GM06990 (cell line): ENCODE measurements around the gene SGTA.

ENCODE experiments used
- DNase-seq: peaks from one replicate; pipeline ENCODE4 v3.0.0-alpha.2; 2011; ENCODE audit not compliant: insufficient read length; ENCODE audit errors: extremely low read depth
- H3K27me3 ChIP-seq: replicated peaks from 2 replicates; pipeline ENCODE4 v1.6.0; 2011; ENCODE audit warnings: low read length; ENCODE audit not compliant: control insufficient read depth, insufficient read depth
- H3K36me3 ChIP-seq: 2 replicates; pipeline ENCODE4 v1.5.1; 2011; ENCODE audit warnings: low read length; ENCODE audit not compliant: control insufficient read depth, insufficient read depth
- H3K4me3 ChIP-seq: replicated peaks from 2 replicates; pipeline ENCODE4 v1.5.1; 2011; ENCODE audit warnings: low read depth, mild to moderate bottlenecking, control low read depth, low read length
- CTCF ChIP-seq: IDR thresholded peaks from 2 replicates; pipeline ENCODE4 v1.5.1; 2011; ENCODE audit warnings: low read length, control low read depth, mild to moderate bottlenecking, inconsistent platforms; ENCODE audit not compliant: insufficient read depth, poor library complexity, severe bottlenecking

Gene SGTA

GRCh38 chr19:2791440-2791839 is 8.4 kb upstream of the SGTA start:
- no peak overlapping the region for H3K4me3 ChIP-seq
- no peak for DNase-seq
- H3K36me3 ChIP-seq: peaks cover 37% of the 10 kb centered on the region
- TF ChIP-seq CTCF: no peak
- H3K27me3 ChIP-seq: no peaks in the 10 kb centered on the region

- Histone ChIP-seq H3K27me3 (no peaks in the 10 kb centered on the region), H3K36me3 (peaks cover 30% of the 10 kb centered on the region), H3K4me3 (no peak overlapping the region)
- no peak for DNase-seq
- TF ChIP-seq CTCF: no peak
Observed at GRCh38 chr19:2790557-2791271, 7.6 kb upstream of the SGTA start.

- TF ChIP-seq CTCF: no peak
- Histone ChIP-seq H3K36me3 (peaks cover 26% of the 10 kb centered on the region), H3K27me3 (no peaks in the 10 kb centered on the region), H3K4me3 (no peak overlapping the region)
- no peak for DNase-seq
Observed at GRCh38 chr19:2790194-2790556, 7.1 kb upstream of the SGTA start.

GRCh38 chr19:2788237-2788636 is 5.2 kb upstream of the SGTA start:
- Histone ChIP-seq H3K36me3 (peaks cover 20% of the 10 kb centered on the region), H3K27me3 (no peaks in the 10 kb centered on the region), H3K4me3 (no peak overlapping the region)
- DNase-seq: no peak
- no peak for TF ChIP-seq CTCF

GRCh38 chr19:2787115-2787514 is 4.0 kb upstream of the SGTA start:
- no peak for DNase-seq
- Histone ChIP-seq H3K4me3 (peak overlapping the region; percentile 17), H3K36me3 (peaks cover 20% of the 10 kb centered on the region), H3K27me3 (no peaks in the 10 kb centered on the region)
- no peak for TF ChIP-seq CTCF
